ENCODE measurements around the gene MAD1L1. TPM values are rescaled to one million over a fixed set of nuclear protein-coding genes. Genes with fewer than 3 reads are reported as not detected.

MAD1L1 gene
- total RNA-seq, 1 donor from 2014 or later: 16.2 TPM

DNA sequence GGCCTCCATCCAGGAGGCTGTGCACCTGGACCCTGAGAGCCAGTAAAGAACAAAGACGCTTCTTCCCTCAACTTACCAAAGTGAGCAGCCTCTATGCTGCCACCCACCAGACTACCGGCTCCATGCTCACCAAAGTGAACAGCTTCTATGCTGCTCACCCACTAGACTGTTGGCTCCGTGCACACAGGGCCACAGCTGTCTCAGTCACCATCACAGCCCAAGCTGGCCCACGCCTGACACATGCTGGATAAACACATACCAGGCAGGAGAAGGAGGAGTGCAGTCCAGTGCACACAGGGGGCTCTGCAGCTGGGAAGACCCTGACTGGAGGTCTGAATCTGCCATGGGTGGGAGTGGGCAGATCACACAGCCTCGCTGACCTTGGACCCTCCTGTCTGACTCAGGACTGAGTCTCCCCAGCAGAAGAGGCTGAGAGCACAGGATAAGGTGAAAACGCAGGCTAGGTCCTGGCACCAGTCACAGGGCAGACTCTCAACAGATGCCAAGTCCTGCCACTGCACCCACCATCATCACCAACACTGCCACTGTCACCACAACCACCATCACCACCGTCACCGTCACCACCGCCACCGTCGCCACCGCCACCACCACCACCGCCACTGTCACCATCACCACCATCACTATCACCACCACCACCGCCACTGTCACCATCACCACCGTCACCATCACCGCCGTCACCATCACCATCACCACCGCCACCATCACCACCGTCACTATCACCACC is 130.9 kb downstream of the MAD1L1 start:
- no peaks in the 10 kb centered on the region for H3K9me3 ChIP-seq (replicated peaks)
- no peaks in the 10 kb centered on the region for H3K27me3 ChIP-seq (ENCODE audit: low read depth)
- H3K4me1 ChIP-seq: peaks cover 47% of the 10 kb centered on the region
- H3K36me3 ChIP-seq: no peaks in the 10 kb centered on the region
- DNase-seq: no peak
- TF ChIP-seq, protein P1, sequence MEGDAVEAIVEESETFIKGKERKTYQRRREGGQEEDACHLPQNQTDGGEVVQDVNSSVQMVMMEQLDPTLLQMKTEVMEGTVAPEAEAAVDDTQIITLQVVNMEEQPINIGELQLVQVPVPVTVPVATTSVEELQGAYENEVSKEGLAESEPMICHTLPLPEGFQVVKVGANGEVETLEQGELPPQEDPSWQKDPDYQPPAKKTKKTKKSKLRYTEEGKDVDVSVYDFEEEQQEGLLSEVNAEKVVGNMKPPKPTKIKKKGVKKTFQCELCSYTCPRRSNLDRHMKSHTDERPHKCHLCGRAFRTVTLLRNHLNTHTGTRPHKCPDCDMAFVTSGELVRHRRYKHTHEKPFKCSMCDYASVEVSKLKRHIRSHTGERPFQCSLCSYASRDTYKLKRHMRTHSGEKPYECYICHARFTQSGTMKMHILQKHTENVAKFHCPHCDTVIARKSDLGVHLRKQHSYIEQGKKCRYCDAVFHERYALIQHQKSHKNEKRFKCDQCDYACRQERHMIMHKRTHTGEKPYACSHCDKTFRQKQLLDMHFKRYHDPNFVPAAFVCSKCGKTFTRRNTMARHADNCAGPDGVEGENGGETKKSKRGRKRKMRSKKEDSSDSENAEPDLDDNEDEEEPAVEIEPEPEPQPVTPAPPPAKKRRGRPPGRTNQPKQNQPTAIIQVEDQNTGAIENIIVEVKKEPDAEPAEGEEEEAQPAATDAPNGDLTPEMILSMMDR (IDR thresholded peaks at IDR 0.05; ENCODE audit: borderline replicate concordance): no peak
- H3K4me3 ChIP-seq: no peak overlapping the region
- intact Hi-C loops (cut with micrococcal nuclease): no loop called here
- no peak overlapping the region for H3K27ac ChIP-seq (replicated peaks)

DNA sequence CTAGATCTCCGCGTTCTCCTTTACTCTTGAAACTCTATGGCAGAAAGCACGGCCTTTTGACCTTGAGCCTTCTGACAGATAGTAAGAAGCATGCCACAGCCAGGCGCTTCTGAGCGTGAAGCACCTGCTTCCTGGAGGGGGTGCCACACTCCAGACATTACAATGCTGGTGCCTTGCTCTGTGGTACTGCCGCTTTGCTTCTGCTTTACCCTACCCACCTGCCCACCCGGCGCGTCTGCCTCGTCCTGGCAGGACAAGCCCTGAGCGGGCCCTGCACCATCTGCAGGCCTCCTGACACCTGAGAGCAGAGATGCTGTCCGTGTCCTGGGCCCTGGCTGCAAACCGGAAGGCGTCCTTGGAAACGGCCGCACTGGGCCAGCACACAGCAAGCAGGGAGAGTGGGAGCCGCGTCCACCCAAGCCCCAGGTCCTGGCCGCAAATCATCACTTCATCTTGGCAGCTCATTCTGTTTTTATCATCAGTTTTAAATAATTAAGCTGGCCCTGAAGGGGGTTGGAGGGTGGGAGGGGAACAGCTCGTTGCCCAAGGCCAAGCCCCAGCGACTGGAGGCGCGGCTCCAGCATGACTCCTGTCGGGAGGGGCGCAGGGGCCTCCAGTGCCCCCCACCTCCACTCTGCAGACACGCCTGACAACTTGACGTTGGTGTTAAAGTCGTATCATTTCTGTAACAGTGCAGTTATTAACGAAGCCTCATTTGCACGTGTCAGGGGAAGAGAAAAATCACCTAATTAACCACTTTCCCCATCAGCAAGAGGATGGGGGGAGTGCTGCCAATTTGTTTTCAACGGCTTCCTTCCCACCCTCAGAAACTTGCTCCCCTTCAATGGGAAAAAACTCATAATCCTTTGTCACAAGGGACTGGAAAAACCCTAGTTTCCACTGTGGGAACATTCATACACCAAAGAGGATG is 132.2 kb downstream of the MAD1L1 start:
- TF ChIP-seq, protein P1 (IDR thresholded peaks at IDR 0.05; ENCODE audit: borderline replicate concordance): peak; percentile 20
- H3K36me3 ChIP-seq: no peaks in the 10 kb centered on the region
- no peak for DNase-seq
- peaks cover 39% of the 10 kb centered on the region for H3K4me1 ChIP-seq
- no peaks in the 10 kb centered on the region for H3K9me3 ChIP-seq (replicated peaks)
- H3K4me3 ChIP-seq: no peak overlapping the region
- H3K27me3 ChIP-seq (ENCODE audit: low read depth): no peaks in the 10 kb centered on the region
- peak overlapping the region; percentile 22 for H3K27ac ChIP-seq (replicated peaks)
- intact Hi-C loops (cut with micrococcal nuclease): no loop called here

DNA sequence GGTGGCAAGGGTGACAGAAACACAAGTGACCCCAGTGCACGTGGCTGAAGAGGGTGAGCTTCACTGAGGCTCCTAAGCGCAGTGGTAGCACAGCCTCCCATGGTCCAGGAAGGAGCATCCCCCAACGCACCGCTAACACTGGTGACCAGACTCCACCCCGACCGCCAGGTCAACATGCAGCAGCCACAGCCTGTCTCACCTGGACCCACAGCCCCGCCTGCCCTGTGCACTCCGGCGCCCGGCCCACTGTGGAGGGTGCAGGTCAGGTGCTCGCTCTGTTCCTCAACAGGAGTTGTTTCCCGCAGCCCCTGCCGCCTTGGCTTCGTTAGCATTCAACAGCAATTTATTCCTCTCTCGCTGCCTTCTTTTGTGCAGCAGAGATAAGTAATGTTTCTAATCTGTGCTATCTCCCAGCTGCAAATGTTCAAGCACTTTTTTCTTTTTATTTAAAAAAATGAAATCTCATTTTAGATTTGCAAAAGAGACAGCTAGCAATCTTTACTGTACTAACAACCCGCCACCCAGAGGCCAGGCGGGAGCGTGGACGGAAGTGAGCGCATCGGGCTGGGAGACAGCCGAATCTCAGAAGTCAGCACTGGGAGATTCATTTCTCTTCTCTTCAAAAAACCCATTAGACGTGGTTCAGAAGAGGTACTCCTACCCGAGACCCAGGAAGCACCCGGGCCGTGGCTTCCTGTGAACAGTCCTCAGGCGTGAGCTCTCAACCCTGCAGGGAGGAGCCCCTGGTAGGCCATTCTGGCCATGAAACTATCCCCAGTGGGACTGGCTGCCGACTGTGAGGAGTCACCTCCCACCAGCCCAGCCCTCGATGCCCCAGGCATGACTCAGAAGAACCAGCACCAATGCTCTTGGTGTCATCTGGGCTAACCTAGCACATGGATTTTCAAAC is 133.4 kb downstream of the MAD1L1 start:
- no peak for DNase-seq
- H3K4me1 ChIP-seq: peaks cover 27% of the 10 kb centered on the region
- H3K27ac ChIP-seq (replicated peaks): no peak overlapping the region
- no peaks in the 10 kb centered on the region for H3K27me3 ChIP-seq (ENCODE audit: low read depth)
- no peaks in the 10 kb centered on the region for H3K36me3 ChIP-seq
- no peaks in the 10 kb centered on the region for H3K9me3 ChIP-seq (replicated peaks)
- intact Hi-C loops (cut with micrococcal nuclease): no loop called here
- H3K4me3 ChIP-seq: no peak overlapping the region
- TF ChIP-seq, protein P1 (IDR thresholded peaks at IDR 0.05; ENCODE audit: borderline replicate concordance): no peak

DNA sequence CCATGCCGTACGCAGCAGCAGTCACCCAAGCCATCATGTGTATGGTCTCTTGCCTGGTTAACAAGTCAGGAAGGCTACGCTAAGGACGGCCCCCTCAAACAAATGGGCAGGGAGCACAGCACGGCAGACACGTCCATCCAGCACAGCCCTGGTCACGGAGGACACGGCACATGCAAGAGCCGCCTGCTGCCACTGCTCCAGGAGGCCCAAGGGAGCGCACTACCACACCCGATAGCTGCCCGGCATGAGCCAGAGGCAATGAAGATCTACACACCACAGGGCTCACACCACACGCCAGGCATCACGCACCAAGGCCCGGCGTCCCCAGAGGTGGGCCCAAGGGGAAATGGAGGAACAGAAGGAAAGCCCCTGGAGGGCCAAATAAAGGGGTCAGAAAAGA is 134.2 kb downstream of the MAD1L1 start:
- Histone ChIP-seq H3K4me3 (no peak overlapping the region), H3K27me3 (ENCODE audit: low read depth) (no peaks in the 10 kb centered on the region), H3K9me3 (replicated peaks) (no peaks in the 10 kb centered on the region), H3K36me3 (no peaks in the 10 kb centered on the region), H3K4me1 (peaks cover 18% of the 10 kb centered on the region), H3K27ac (replicated peaks) (no peak overlapping the region)
- intact Hi-C loops (cut with micrococcal nuclease): no loop called here
- DNase-seq: no peak
- TF ChIP-seq, protein P1 (IDR thresholded peaks at IDR 0.05; ENCODE audit: borderline replicate concordance): no peak

DNA sequence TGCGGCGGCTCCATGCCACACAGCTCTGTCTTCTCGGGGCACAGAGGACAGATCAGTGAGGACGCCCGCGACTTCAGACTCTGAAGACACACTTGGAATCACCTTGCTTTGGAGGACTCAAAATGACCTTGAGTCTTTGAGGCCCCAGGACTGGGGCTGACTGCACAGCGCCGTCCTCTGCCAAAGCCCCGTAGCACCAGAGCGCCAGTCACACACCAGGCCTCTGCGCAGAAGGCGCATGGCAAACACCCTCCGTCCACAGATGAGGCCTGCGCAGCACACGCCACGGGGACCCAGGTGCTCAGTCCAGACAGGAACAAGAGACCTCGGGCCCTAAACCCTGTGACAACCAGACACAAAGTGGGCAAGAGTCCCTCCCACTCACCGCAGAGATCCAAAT is 134.7 kb downstream of the MAD1L1 start:
- no peak overlapping the region for H3K4me3 ChIP-seq
- H3K27ac ChIP-seq (replicated peaks): no peak overlapping the region
- no peak for DNase-seq
- H3K36me3 ChIP-seq: no peaks in the 10 kb centered on the region
- intact Hi-C loops (cut with micrococcal nuclease): no loop called here
- H3K4me1 ChIP-seq: peaks cover 14% of the 10 kb centered on the region
- TF ChIP-seq, protein P1 (IDR thresholded peaks at IDR 0.05; ENCODE audit: borderline replicate concordance): no peak
- no peaks in the 10 kb centered on the region for H3K9me3 ChIP-seq (replicated peaks)
- no peaks in the 10 kb centered on the region for H3K27me3 ChIP-seq (ENCODE audit: low read depth)

Measured in left ventricle myocardium inferior (tissue), 1 donor.